ENCODE measurements around the gene TBCD.

The TBCD gene

GRCh38 chr17:82925336-82925735 is 173.5 kb downstream of the TBCD start:
- no peak for ATAC-seq
- no peak for DNase-seq

- no peak for DNase-seq
- no peak for ATAC-seq
Measured at GRCh38 chr17:82926081-82926480, 174.2 kb downstream of the TBCD start.

GRCh38 chr17:82926716-82927115 is 174.9 kb downstream of the TBCD start:
- ATAC-seq (no peak), DNase-seq (no peak)

- no peak for ATAC-seq
Measured at GRCh38 chr17:82927311-82927660, 175.4 kb downstream of the TBCD start.

GRCh38 chr17:82927661-82928601 is 176.1 kb downstream of the TBCD start:
- ATAC-seq = no peak

More at GRCh38 chr17:82927311-82927660, 175.4 kb downstream of the TBCD start:
- no peak for DNase-seq

GRCh38 chr17:82929011-82929622 is 177.3 kb downstream of the TBCD start:
- no peak for ATAC-seq

More at GRCh38 chr17:82927661-82928601, 176.1 kb downstream of the TBCD start:
- DNase-seq = no peak

GRCh38 chr17:82929676-82930042 is 177.8 kb downstream of the TBCD start:
- DNase-seq = no peak
- ATAC-seq = no peak

More at GRCh38 chr17:82929011-82929622, 177.3 kb downstream of the TBCD start:
- no peak for DNase-seq

- ATAC-seq (no peak), DNase-seq (no peak)
Measured at GRCh38 chr17:82930043-82930923, 178.4 kb downstream of the TBCD start.

- DNase-seq (no peak), ATAC-seq (no peak)
Measured at GRCh38 chr17:82930924-82931698, 179.2 kb downstream of the TBCD start.

- DNase-seq (no peak), ATAC-seq (no peak)
Measured at GRCh38 chr17:82931699-82932517, 180.0 kb downstream of the TBCD start.

GRCh38 chr17:82932518-82933310 is 180.8 kb downstream of the TBCD start:
- DNase-seq = no peak
- ATAC-seq = no peak

- DNase-seq (no peak), ATAC-seq (no peak)
Measured at GRCh38 chr17:82933911-82934310, 182.0 kb downstream of the TBCD start.

GRCh38 chr17:82935966-82936767 is 184.3 kb downstream of the TBCD start:
- DNase-seq = no peak
- ATAC-seq = no peak

- DNase-seq = no peak
- ATAC-seq = no peak
Measured at GRCh38 chr17:82936768-82937171, 184.9 kb downstream of the TBCD start.

- no peak for DNase-seq
- no peak for ATAC-seq
Measured at GRCh38 chr17:82937411-82938371, 185.8 kb downstream of the TBCD start.

- ATAC-seq (no peak), DNase-seq (no peak)
Measured at GRCh38 chr17:82938486-82938872, 186.6 kb downstream of the TBCD start.

- DNase-seq (no peak), ATAC-seq (no peak)
Measured at GRCh38 chr17:82938873-82939620, 187.2 kb downstream of the TBCD start.
